ENCODE measurements around the gene SYNE1.

Gene SYNE1

GRCh38 chr6:152576525-152576924, 60.6 kb downstream of the SYNE1 start:
- Histone ChIP-seq H3K27me3 (ENCODE audit: insufficient read depth, poor library complexity, severe bottlenecking) (peaks cover 2% of the 10 kb centered on the region), H3K27ac (replicated peaks) (no peak overlapping the region), H3K4me3 (replicated peaks; ENCODE audit: insufficient read depth, low read length) (no peak overlapping the region)
- TF ChIP-seq, protein P1, sequence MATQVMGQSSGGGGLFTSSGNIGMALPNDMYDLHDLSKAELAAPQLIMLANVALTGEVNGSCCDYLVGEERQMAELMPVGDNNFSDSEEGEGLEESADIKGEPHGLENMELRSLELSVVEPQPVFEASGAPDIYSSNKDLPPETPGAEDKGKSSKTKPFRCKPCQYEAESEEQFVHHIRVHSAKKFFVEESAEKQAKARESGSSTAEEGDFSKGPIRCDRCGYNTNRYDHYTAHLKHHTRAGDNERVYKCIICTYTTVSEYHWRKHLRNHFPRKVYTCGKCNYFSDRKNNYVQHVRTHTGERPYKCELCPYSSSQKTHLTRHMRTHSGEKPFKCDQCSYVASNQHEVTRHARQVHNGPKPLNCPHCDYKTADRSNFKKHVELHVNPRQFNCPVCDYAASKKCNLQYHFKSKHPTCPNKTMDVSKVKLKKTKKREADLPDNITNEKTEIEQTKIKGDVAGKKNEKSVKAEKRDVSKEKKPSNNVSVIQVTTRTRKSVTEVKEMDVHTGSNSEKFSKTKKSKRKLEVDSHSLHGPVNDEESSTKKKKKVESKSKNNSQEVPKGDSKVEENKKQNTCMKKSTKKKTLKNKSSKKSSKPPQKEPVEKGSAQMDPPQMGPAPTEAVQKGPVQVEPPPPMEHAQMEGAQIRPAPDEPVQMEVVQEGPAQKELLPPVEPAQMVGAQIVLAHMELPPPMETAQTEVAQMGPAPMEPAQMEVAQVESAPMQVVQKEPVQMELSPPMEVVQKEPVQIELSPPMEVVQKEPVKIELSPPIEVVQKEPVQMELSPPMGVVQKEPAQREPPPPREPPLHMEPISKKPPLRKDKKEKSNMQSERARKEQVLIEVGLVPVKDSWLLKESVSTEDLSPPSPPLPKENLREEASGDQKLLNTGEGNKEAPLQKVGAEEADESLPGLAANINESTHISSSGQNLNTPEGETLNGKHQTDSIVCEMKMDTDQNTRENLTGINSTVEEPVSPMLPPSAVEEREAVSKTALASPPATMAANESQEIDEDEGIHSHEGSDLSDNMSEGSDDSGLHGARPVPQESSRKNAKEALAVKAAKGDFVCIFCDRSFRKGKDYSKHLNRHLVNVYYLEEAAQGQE (IDR thresholded peaks at IDR 0.05; ENCODE audit: insufficient replicate concordance, low read depth) = no peak
- no peak for TF ChIP-seq SPI1 (IDR thresholded peaks at IDR 0.05; ENCODE audit: borderline replicate concordance, low read depth)
- no peak for TF ChIP-seq GABPA (IDR thresholded peaks at IDR 0.05; ENCODE audit: low read depth)
- TF ChIP-seq POLR2AphosphoS5 (IDR thresholded peaks at IDR 0.05; ENCODE audit: low read depth) = no peak
- TF ChIP-seq, protein P2, sequence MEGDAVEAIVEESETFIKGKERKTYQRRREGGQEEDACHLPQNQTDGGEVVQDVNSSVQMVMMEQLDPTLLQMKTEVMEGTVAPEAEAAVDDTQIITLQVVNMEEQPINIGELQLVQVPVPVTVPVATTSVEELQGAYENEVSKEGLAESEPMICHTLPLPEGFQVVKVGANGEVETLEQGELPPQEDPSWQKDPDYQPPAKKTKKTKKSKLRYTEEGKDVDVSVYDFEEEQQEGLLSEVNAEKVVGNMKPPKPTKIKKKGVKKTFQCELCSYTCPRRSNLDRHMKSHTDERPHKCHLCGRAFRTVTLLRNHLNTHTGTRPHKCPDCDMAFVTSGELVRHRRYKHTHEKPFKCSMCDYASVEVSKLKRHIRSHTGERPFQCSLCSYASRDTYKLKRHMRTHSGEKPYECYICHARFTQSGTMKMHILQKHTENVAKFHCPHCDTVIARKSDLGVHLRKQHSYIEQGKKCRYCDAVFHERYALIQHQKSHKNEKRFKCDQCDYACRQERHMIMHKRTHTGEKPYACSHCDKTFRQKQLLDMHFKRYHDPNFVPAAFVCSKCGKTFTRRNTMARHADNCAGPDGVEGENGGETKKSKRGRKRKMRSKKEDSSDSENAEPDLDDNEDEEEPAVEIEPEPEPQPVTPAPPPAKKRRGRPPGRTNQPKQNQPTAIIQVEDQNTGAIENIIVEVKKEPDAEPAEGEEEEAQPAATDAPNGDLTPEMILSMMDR (IDR thresholded peaks at IDR 0.05; ENCODE audit: insufficient read depth, low read length) = no peak
- DNase-seq (ENCODE audit: low read depth in 1 of 2, low spot score in 1 of 2) = no peak

DNA sequence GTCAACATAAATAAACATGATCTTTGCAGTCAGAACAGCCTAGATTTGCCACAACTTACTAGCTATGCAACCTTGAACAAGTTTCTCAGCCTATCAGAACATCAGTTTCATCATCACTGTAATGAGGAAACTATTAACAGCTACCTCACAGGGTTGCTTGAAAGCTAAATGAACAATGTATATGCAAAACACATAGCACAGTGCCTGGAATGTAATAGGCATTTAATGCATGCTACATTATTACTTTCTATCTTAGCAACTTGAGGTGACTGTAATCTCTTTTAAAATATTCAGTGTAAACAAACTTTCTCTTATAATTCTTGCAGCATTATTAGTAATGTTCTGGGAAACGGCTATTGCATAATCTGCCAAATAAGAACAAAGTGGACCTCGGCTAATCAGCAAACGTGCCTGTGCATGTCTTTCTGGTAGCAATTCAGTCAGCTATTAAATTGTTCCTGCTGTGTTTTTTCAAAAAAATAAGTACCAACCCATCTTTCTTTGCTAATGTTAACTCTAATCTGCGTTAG, 61.5 kb downstream of the SYNE1 start:
- TF ChIP-seq SPI1 (IDR thresholded peaks at IDR 0.05; ENCODE audit: borderline replicate concordance, low read depth) (no peak), GABPA (IDR thresholded peaks at IDR 0.05; ENCODE audit: low read depth) (no peak), POLR2AphosphoS5 (IDR thresholded peaks at IDR 0.05; ENCODE audit: low read depth) (no peak)
- TF ChIP-seq, protein P2 (IDR thresholded peaks at IDR 0.05; ENCODE audit: insufficient read depth, low read length) = no peak
- TF ChIP-seq, protein P1 (IDR thresholded peaks at IDR 0.05; ENCODE audit: insufficient replicate concordance, low read depth) = no peak
- H3K27ac ChIP-seq (replicated peaks) = no peak overlapping the region
- H3K4me3 ChIP-seq (replicated peaks; ENCODE audit: insufficient read depth, low read length) = no peak overlapping the region
- peaks cover 2% of the 10 kb centered on the region for H3K27me3 ChIP-seq (ENCODE audit: insufficient read depth, poor library complexity, severe bottlenecking)
- peak; percentile 16 to 28 for DNase-seq (ENCODE audit: low read depth in 1 of 2, low spot score in 1 of 2)

DNA sequence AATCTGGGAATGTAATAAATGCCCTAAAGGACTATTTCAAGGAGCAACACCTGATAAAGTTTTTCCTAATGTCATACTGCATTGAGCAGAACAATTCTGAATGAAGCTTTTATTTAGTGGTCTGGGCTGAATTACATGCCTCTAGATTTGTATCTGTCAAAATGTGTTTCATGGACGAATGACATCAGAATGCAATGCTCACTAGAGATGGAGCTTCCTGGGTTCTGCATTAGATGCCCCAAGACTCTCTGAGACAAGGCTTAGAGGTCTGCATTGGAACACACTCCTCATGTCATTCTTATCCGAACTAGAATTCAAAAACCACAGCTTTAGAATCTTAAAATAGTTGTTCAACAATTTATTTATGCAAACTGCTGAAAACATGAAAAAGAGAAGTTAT, 62.0 kb downstream of the SYNE1 start:
- TF ChIP-seq, protein P2 (IDR thresholded peaks at IDR 0.05; ENCODE audit: insufficient read depth, low read length) = no peak
- TF ChIP-seq, protein P1 (IDR thresholded peaks at IDR 0.05; ENCODE audit: insufficient replicate concordance, low read depth) = no peak
- TF ChIP-seq POLR2AphosphoS5 (IDR thresholded peaks at IDR 0.05; ENCODE audit: low read depth) = no peak
- no peak for TF ChIP-seq GABPA (IDR thresholded peaks at IDR 0.05; ENCODE audit: low read depth)
- no peak for TF ChIP-seq SPI1 (IDR thresholded peaks at IDR 0.05; ENCODE audit: borderline replicate concordance, low read depth)
- Histone ChIP-seq H3K27me3 (ENCODE audit: insufficient read depth, poor library complexity, severe bottlenecking) (peaks cover 2% of the 10 kb centered on the region), H3K4me3 (replicated peaks; ENCODE audit: insufficient read depth, low read length) (no peak overlapping the region), H3K27ac (replicated peaks) (no peak overlapping the region)
- DNase-seq (ENCODE audit: low read depth in 1 of 2, low spot score in 1 of 2) = no peak

All from HL-60 (cell line).